VCaP (cell line): Measurements from ENCODE around the gene SPATA17.
"Not testable (repeated sequence)": the region's sequence is repeated elsewhere in the genome, so short reads cannot be mapped to it uniquely, and the experiment has no call there.

Experiments used
- H3K27ac ChIP-seq: fragments of 450-650 bp; 2 replicates; pipeline ENCODE4 v1.5.1; 2017
- TF ChIP-seq, protein P1 (sequence below): fragments of 450-650 bp; conservative IDR thresholded peaks from 2 replicates; pipeline ENCODE4 v1.5.1; 2017; ENCODE audit warnings: mild to moderate bottlenecking, moderate library complexity

Gene SPATA17

GRCh38 chr1:217630711-217631591, at the start of gene SPATA17, which contains the start of gene GPATCH2:
TSS of gene SPATA17 (plus strand) at chr1:217631344. CDS start at chr1:217631379, 35 bp downstream.
TSS of gene GPATCH2 (minus strand) at chr1:217631090. CDS start at chr1:217630971, 119 bp downstream.
- TF ChIP-seq, protein P1, sequence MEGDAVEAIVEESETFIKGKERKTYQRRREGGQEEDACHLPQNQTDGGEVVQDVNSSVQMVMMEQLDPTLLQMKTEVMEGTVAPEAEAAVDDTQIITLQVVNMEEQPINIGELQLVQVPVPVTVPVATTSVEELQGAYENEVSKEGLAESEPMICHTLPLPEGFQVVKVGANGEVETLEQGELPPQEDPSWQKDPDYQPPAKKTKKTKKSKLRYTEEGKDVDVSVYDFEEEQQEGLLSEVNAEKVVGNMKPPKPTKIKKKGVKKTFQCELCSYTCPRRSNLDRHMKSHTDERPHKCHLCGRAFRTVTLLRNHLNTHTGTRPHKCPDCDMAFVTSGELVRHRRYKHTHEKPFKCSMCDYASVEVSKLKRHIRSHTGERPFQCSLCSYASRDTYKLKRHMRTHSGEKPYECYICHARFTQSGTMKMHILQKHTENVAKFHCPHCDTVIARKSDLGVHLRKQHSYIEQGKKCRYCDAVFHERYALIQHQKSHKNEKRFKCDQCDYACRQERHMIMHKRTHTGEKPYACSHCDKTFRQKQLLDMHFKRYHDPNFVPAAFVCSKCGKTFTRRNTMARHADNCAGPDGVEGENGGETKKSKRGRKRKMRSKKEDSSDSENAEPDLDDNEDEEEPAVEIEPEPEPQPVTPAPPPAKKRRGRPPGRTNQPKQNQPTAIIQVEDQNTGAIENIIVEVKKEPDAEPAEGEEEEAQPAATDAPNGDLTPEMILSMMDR, result no peak

GRCh38 chr1:217584286-217584811, 46.8 kb upstream of the SPATA17 start:
- not testable (repeated sequence) for H3K27ac ChIP-seq

More at GRCh38 chr1:217630711-217631591, at the start of gene SPATA17, which contains the start of gene GPATCH2:
- peak within 1 kb of the TSS; percentile 95 for H3K27ac ChIP-seq

DNA sequence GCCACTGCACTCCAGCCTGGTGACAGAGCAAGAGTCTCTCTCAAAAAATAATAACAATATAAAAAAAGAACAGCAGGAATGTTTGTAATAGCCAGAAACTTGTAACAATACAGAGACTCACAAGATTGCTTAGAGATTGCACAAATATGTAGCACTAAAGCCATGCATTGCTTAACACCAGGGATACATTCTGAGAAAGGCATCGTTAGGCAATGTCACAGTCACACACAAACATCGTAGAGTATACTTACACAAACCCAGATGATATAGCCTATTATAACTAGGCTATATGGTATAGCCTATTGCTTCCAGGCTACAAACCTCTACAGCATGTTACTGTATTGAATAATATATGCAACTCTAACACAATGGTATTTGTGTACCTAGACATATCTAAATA, 45.6 kb upstream of the SPATA17 start:
- TF ChIP-seq, protein P1, result no peak
- no peak overlapping the region for H3K27ac ChIP-seq

DNA sequence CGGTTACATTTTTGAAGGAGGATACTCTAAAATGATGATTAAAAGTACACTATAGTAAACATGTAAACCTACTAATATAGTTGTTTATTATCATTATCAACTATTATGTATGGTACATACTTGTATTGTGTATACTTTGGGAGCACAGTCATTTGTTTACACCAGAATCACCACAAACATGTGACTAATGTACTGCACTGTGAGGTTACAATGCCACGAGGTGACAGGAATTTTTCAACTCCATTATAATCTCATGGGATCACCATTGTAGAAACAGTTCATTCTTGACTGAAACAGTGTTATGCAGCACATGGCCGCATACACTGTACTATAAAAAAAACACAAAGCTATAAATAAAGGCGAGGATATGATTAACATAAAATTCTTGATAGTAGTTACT, 44.6 kb upstream of the SPATA17 start:
- TF ChIP-seq, protein P1, result no peak

DNA sequence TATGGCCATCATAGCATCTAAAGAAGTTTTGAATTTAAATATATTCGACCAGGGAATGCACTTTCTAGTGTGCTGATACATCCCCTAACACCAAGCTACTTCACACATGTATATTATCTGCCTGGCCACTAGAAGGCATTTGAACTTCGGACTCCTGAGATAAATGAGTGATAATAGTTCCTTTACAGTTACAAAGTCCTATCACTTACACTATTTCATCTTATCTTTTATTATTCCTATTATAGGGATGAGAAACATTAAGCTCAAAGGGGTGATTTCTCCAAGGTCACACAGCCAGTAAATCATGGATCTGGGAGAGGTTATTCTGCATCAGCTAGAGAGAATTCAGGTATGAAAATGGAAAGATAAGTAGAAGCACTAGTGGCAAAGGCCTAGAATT, 40.5 kb upstream of the SPATA17 start:
- TF ChIP-seq, protein P1, result no peak

More for the DNA sequence above, 44.6 kb upstream of the SPATA17 start:
- H3K27ac ChIP-seq, result no peak overlapping the region

GRCh38 chr1:217599154-217599553, 32.0 kb upstream of the SPATA17 start:
- TF ChIP-seq, protein P1, result no peak
- no peak overlapping the region for H3K27ac ChIP-seq

More for the DNA sequence above, 40.5 kb upstream of the SPATA17 start:
- no peak overlapping the region for H3K27ac ChIP-seq

DNA sequence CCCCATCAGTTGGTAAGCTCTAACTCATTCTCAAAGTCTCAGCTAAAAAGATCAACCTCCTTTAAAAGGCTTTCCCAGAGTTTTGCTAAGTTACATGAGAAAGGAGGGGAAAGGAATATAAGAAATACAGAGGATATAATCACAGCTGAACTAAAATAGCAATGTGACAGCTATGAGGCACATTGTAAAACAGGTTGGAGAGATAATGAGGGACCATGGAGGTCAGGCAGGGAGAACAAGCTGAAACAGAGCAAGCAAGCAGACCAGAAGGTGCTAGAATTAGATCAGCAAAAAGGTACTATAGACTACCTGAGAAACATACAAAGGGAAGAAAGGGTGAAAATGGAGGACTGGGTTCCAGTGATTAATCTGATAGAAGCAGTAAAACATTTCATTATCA, 28.8 kb upstream of the SPATA17 start:
- H3K27ac ChIP-seq, result no peak overlapping the region
- TF ChIP-seq, protein P1, result no peak
